Subcutaneous adipose tissue (tissue), 4 donors: Measurements from ENCODE around the gene CCR5. TPM values are rescaled to one million over a fixed set of nuclear protein-coding genes. Genes with fewer than 3 reads are reported as not detected.

Experiments
- CTCF ChIP-seq: fragments of 450-650 bp; IDR thresholded peaks from one replicate; pipeline ENCODE4 v1.5.1; 2016; ENCODE audit warnings: low read depth, mild to moderate bottlenecking, control low read depth, antibody characterized with exemption, moderate library complexity
- total RNA-seq, 4 donors: library from RNA; depleted of rRNA; stranded (reverse); fragments of >200 nt; gene quantifications; one replicate each; pipeline ENCODE4 v1.1.0, GENCODE V29; 2016

CCR5 gene
- total RNA-seq, 4 donors from 2014 or later = 0.88 to 11.0 TPM; not detected in 2

GRCh38 chr3:46393554-46394434, 23.0 kb downstream of the CCR5 start:
- TF ChIP-seq CTCF = no peak

GRCh38 chr3:46395210-46395661, 24.5 kb downstream of the CCR5 start:
- no peak for TF ChIP-seq CTCF

- TF ChIP-seq CTCF = no peak
Observed at GRCh38 chr3:46395766-46396530, 25.2 kb downstream of the CCR5 start.

GRCh38 chr3:46397111-46397510, 26.4 kb downstream of the CCR5 start:
- no peak for TF ChIP-seq CTCF

- TF ChIP-seq CTCF = no peak
Observed at GRCh38 chr3:46398186-46398955, 27.6 kb downstream of the CCR5 start.

- TF ChIP-seq CTCF = no peak
Observed at GRCh38 chr3:46399098-46399497, 28.4 kb downstream of the CCR5 start.
